GM21526 (cell line): ENCODE measurements around the gene TEX28.
"Not testable (repeated sequence)": the region's sequence is repeated elsewhere in the genome, so short reads cannot be mapped to it uniquely, and the experiment has no call there.

Experiments used
- ATAC-seq: cut with Tn5 transposase; IDR thresholded peaks from one replicate; pipeline ENCODE4 v1.9.1; 2021; ENCODE audit warnings: moderate library complexity; ENCODE audit not compliant: unreplicated experiment, low FRiP score

TEX28 gene

GRCh38 chrX:154248076-154248475 lies 46.8 kb downstream of the TEX28 start:
- not testable (repeated sequence) for ATAC-seq

DNA sequence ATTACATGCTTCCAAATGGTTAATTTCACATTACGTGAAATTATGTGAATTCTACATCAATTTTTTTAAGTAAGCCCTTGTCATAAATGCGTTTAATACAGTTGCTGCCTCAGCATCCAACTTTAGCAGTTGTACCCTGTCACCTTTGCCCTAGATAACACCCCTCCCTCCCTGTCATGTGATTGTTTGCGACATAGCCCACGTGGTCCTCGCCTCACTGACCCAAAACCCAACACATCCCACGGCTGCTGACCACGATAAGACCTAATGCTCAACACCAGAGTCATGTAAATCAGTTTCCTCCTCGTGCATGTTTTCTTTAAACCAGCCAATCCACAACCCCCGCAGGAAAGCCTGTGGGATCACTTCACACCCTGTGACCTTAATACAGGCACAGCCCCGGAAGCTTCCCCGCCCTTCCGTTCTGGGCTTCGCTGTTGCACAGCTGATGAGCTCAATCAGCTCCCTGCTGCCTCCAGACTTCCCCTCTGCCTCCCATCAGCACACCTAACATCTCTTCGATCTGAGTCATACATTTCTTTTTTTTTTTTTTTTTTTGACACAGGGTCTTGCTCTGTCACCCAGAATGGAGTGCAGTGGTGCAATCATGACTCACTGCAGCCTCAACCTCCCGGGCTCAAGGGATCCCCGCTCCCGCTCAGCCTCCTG lies 47.4 kb downstream of the TEX28 start:
- ATAC-seq, result not testable (repeated sequence)

- ATAC-seq, result not testable (repeated sequence)
These were observed 54.9 kb downstream of the TEX28 start for GRCh38 chrX:154239982-154240503.

GRCh38 chrX:154238939-154239559 lies 55.9 kb downstream of the TEX28 start:
- not testable (repeated sequence) for ATAC-seq

DNA sequence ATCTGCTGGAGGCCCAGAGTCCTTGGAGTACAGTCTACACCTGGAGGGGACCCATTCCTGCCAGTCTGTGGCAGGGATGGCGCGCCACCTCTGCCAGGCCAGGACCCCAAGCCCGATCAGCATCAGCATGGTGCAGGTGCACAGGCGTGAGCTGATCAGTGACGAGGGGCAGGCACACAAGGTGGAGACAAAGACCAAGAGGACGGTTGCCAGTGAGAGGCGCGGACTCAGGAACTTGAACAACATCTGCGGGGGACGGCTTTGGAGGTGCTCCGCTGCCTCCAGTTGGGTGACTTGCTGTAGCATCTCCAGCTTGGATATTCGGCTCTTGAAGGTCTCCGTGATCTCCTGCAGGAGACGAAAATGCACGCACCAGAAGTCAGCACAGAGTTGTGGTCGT lies 61.3 kb downstream of the TEX28 start:
- ATAC-seq, result not testable (repeated sequence)

DNA sequence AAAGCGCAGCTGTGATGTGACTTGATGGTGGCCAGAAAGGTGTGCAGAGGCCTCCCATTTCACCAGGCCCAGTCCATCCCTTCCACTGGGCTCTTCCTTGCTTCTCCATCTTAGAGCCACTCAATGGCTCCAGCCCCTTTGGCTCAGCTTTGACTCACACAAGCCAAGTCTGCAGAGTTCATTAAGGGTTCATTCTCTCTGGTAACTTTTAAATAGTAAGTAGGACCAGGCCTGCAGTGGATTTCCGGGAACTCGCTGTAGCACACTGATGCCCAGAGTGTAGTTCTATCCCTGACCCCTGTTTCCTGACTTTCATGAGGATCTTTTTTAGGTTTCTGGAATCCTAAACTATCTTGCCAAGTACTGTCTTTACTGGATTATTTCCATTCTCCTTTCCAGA lies 63.5 kb downstream of the TEX28 start:
- not testable (repeated sequence) for ATAC-seq

- not testable (repeated sequence) for ATAC-seq
These were observed 68.2 kb downstream of the TEX28 start for GRCh38 chrX:154226706-154227105.

DNA sequence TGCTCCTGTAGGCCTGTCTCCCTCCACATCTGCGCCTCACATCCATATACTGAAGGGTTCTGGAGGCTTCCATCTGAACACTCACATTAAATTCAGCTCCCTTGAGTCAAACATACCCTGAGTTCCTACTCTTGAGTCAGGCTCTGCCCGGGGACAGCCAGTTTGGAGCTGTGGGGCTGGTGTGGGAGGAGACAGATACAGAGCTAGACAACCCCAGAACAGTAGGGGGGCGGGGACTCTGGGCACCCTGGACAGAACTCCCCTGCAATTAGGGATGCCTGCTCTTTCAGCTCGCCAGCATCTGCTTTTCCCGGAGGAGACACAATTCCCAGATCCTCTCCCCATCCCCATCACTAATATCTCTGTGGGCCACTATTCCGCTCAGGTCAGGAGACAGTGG lies 69.6 kb downstream of the TEX28 start:
- not testable (repeated sequence) for ATAC-seq
